ENCODE measurements around the gene NEU2. TPM values are rescaled to one million over a fixed set of nuclear protein-coding genes. Genes with fewer than 3 reads are reported as not detected.
"Not testable (repeated sequence)": the region's sequence is repeated elsewhere in the genome, so short reads cannot be mapped to it uniquely, and the experiment has no call there.

Gene NEU2
- polyA plus RNA-seq, 1 experiment: not detected

DNA sequence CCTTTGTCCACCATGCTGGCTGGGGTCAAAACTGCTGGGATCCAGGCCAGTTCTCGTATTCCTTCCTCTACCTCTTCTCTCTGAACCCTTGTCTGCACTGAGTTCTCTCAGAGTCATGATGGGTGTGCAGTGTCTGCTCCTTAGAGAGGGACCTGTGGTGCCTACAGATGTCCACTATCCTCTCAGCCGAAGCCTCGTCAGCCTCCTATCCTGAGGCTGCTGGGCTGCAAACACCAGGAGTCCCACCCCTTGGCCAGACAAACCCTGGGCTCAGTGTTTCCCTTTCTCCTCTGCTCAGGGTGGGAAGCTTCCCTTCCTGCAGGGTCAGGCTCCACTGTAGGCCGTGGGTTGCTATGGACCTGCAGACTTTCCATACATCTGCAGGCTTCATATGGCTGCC, 30.0 kb downstream of the NEU2 start:
- DNase-seq (ENCODE audit: low read depth): no peak
- ChIA-PET POLR2A (no interaction called here), CTCF (interaction anchor here (2.3 kb wide), 1 partner anchor 10 kb away, joined by 12 read pairs; no protein-coding TSS in a partner anchor)

DNA sequence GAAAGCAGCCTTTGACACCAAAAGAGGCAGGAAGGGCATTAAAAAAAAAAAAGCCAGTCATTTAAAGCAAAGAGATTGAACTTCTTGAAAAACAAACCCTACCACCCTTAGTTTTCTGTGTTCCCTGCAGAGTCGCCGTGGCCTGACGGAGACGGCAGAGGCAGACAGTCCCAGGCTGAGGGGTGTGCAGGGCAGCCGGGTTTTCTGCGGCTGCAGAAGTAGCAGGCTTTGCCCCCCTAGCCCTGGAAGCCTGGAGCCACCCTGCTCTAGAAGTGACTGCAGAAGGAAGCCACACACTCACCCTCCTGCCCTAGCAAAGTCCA, 30.4 kb downstream of the NEU2 start:
- no peak for DNase-seq (ENCODE audit: low read depth)
- POLR2A ChIA-PET: no interaction called here

More for the DNA sequence above, 30.0 kb downstream of the NEU2 start:
- Histone ChIP-seq H3K27me3 (ENCODE audit: control insufficient read depth, insufficient read depth, low read length) (no peaks in the 10 kb centered on the region), H3K4me3 (ENCODE audit: low read depth, low read length) (no peak overlapping the region), H3K36me3 (ENCODE audit: control insufficient read depth, insufficient read depth, low read length) (no peaks in the 10 kb centered on the region)
- TF ChIP-seq, protein P1, sequence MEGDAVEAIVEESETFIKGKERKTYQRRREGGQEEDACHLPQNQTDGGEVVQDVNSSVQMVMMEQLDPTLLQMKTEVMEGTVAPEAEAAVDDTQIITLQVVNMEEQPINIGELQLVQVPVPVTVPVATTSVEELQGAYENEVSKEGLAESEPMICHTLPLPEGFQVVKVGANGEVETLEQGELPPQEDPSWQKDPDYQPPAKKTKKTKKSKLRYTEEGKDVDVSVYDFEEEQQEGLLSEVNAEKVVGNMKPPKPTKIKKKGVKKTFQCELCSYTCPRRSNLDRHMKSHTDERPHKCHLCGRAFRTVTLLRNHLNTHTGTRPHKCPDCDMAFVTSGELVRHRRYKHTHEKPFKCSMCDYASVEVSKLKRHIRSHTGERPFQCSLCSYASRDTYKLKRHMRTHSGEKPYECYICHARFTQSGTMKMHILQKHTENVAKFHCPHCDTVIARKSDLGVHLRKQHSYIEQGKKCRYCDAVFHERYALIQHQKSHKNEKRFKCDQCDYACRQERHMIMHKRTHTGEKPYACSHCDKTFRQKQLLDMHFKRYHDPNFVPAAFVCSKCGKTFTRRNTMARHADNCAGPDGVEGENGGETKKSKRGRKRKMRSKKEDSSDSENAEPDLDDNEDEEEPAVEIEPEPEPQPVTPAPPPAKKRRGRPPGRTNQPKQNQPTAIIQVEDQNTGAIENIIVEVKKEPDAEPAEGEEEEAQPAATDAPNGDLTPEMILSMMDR (IDR thresholded peaks at IDR 0.05; ENCODE audit: insufficient read depth, low read depth, low read length): no peak

DNA sequence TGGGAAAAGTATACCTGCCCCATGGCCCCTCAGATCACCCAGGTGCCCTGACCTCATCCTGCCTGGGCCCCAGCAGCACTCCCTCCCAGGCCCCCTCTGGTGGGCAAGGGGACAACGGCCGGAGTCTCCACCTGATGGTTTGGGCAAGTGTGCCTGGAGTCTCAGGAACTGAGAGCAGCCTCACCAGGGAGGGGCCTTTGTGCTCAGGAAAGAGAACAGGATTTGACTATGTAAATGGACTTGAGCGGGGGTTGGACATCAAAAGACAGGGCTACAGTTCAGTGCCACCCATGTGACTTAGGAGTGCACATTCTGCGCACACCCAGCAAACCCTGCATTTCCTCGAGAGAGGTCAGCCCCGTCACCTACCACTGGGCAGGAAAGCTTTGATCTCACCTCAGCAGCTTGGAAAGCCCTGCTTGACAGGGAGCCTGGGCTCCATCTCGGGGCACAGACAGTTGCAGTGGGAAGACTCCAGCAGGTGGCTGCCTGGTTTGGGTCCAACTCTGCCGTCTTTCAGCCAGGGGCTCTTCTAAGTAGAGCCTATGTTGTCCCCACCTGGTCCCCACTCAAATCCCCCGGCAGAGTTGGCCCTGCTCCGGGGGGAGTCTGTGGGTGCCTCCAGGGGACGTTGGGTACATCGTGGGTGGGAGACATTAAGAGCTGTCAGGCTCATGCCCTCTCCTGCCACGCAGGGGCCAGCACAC, 30.9 kb downstream of the NEU2 start:
- POLR2A ChIA-PET: no interaction called here
- no peak for DNase-seq (ENCODE audit: low read depth)
- TF ChIP-seq, protein P1 (IDR thresholded peaks at IDR 0.05; ENCODE audit: insufficient read depth, low read depth, low read length): no peak

More for the DNA sequence above, 30.4 kb downstream of the NEU2 start:
- Histone ChIP-seq H3K36me3 (ENCODE audit: control insufficient read depth, insufficient read depth, low read length) (no peaks in the 10 kb centered on the region), H3K4me3 (ENCODE audit: low read depth, low read length) (no peak overlapping the region), H3K27me3 (ENCODE audit: control insufficient read depth, insufficient read depth, low read length) (no peaks in the 10 kb centered on the region)
- TF ChIP-seq, protein P1 (IDR thresholded peaks at IDR 0.05; ENCODE audit: insufficient read depth, low read depth, low read length): no peak
- CTCF ChIA-PET: no interaction called here

DNA sequence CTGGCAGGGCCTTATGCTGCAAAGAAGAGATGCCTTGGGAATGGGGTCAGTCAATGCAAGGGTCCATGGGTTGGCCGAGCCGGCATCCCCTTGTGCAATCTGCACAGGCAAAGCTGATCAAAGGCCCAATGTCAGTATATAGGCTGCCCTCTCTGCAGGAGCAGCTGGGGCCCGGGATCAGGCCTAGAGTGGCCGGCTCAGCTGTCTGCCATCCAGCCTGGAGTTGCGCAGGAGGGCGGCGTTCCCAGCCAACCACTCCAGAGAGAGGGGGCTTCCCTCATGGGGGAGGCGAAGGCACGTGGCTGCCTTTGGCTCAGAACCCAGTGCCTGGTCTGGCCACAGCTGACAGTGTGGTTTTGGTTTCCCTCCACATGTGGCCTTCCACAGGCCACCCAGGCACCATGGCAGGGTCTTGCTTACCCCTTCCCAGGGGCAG, 31.5 kb downstream of the NEU2 start:
- H3K27me3 ChIP-seq (ENCODE audit: control insufficient read depth, insufficient read depth, low read length): 0 out of 2 replicates have a peak, but pooled peaks cover 1% of the 10 kb centered on the region
- DNase-seq (ENCODE audit: low read depth): no peak
- CTCF ChIA-PET: interaction anchor here (5.7 kb wide), 1 partner anchor 10 kb away, joined by 32 read pairs; no protein-coding TSS in a partner anchor
- TF ChIP-seq, protein P1 (IDR thresholded peaks at IDR 0.05; ENCODE audit: insufficient read depth, low read depth, low read length): no peak
- no peaks in the 10 kb centered on the region for H3K36me3 ChIP-seq (ENCODE audit: control insufficient read depth, insufficient read depth, low read length)
- POLR2A ChIA-PET: no interaction called here
- no peak overlapping the region for H3K4me3 ChIP-seq (ENCODE audit: low read depth, low read length)

More for the DNA sequence above, 30.9 kb downstream of the NEU2 start:
- no peaks in the 10 kb centered on the region for H3K36me3 ChIP-seq (ENCODE audit: control insufficient read depth, insufficient read depth, low read length)
- CTCF ChIA-PET: interaction anchor here (5.7 kb wide), 1 partner anchor 10 kb away, joined by 32 read pairs; no protein-coding TSS in a partner anchor
- H3K4me3 ChIP-seq (ENCODE audit: low read depth, low read length): no peak overlapping the region
- H3K27me3 ChIP-seq (ENCODE audit: control insufficient read depth, insufficient read depth, low read length): no peaks in the 10 kb centered on the region

DNA sequence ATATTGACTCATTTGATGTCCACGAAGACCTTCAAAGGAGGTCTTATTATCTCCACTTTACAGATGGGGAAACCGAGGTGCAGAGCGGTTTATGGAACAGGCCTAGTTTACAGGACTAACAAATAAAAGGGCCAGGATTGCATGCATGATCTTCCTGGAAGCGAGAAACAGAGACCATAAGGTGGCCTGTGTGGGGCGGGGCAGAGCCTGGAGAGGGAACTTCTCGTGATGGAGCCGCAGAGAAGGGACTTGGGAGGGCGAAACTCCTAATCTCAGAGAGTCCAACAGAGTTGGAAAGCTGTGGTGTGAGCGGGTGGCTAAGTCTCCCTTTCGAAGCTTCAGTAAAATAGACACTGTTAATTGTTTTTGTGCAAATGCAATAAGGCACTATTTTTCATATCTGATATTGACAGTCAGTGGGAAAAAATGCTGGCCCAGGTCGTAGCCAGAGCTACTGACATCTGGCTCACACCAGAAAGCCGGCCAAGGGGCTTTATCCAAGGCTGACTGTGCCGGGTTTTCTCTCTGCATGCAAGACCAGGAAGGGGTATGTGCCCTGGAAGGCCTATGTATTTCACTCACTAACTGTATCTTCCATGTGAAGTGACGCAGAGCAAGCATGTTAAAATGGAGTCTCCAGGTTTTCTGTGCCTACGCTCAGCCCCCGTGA, 32.2 kb downstream of the NEU2 start:
- H3K27me3 ChIP-seq (ENCODE audit: control insufficient read depth, insufficient read depth, low read length): 0 out of 2 replicates have a peak, but pooled peaks cover 1% of the 10 kb centered on the region
- POLR2A ChIA-PET: no interaction called here
- no peaks in the 10 kb centered on the region for H3K36me3 ChIP-seq (ENCODE audit: control insufficient read depth, insufficient read depth, low read length)
- DNase-seq (ENCODE audit: low read depth): no peak
- TF ChIP-seq, protein P1 (IDR thresholded peaks at IDR 0.05; ENCODE audit: insufficient read depth, low read depth, low read length): no peak
- CTCF ChIA-PET: interaction anchor here (0.6 to 5.7 kb wide), 2 partner anchors 11 to 319 kb away, joined by 4 to 32 read pairs; no protein-coding TSS in a partner anchor
- no peak overlapping the region for H3K4me3 ChIP-seq (ENCODE audit: low read depth, low read length)

DNA sequence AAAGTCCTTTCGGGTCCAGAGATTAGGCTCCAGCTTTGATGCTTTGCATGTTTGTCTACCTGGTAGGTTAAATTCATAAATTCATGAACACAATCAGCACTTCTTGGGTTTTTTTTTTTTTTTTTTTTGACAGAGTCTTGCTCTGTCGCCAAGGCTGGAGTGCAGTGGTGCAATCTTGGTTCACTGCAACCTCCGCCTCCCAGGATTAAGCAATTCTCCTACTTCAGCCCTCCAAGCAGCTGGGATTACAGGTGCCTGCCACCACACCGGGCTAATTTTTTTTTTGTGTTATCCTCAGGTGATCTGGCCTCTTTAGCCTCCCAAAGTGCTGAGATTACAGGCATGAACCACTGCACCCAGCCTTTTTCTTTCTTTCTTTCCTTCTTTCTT, 32.7 kb downstream of the NEU2 start:
- POLR2A ChIA-PET; H3K4me3 ChIP-seq (ENCODE audit: low read depth, low read length); H3K36me3 ChIP-seq (ENCODE audit: control insufficient read depth, insufficient read depth, low read length); DNase-seq (ENCODE audit: low read depth); H3K27me3 ChIP-seq (ENCODE audit: control insufficient read depth, insufficient read depth, low read length): not testable (repeated sequence)
- CTCF ChIA-PET: interaction anchor here (0.6 to 5.7 kb wide), 2 partner anchors 11 to 320 kb away, joined by 4 to 32 read pairs; no protein-coding TSS in a partner anchor
